ENCODE results near the gene WNT7B. TPM values are rescaled to one million over a fixed set of nuclear protein-coding genes. Genes with fewer than 3 reads are reported as not detected.

WNT7B gene
- total RNA-seq, 1 donor from 2014 or later, result not detected

DNA sequence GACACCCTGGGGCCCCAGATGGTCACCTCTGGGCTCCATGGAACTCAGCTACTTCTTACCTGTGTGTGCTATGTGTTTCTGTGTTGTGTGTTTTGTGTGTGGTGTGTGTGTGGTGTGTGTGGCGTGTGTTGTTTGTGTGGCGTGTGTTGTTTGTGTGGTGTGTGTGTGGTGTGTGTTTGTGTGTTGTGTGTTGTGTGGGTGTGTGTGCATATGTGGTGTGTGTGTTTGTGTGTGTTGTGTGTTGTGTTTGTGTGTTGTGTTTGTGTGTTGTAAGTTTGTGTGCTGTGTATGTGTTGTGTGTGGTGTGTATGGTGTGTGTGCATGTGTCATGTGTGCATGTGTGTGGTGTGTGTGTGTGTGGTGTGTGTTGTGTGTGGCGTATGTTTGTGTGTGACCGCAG, 3.8 kb upstream of the WNT7B start:
- intact Hi-C loops (cut with micrococcal nuclease), result no loop called here
- H3K27ac Mint-ChIP-seq, result no peak overlapping the region
- peaks cover 11% of the 10 kb centered on the region for H3K27me3 Mint-ChIP-seq (ENCODE audit: insufficient read depth)
- no peaks in the 10 kb centered on the region for H3K4me1 Mint-ChIP-seq (ENCODE audit: low read depth)
- no peak for DNase-seq (ENCODE audit: low spot score)
- no peaks in the 10 kb centered on the region for H3K36me3 Mint-ChIP-seq (ENCODE audit: low read depth)
- H3K4me3 Mint-ChIP-seq, result no peak overlapping the region
- no peaks in the 10 kb centered on the region for H3K9me3 Mint-ChIP-seq

GRCh38 chr22:45980268-45980570, 3.3 kb upstream of the WNT7B start:
- no peak overlapping the region for H3K27ac Mint-ChIP-seq
- H3K27me3 Mint-ChIP-seq (ENCODE audit: insufficient read depth), result peaks cover 14% of the 10 kb centered on the region
- intact Hi-C loops (cut with micrococcal nuclease), result no loop called here
- no peaks in the 10 kb centered on the region for H3K36me3 Mint-ChIP-seq (ENCODE audit: low read depth)
- no peaks in the 10 kb centered on the region for H3K9me3 Mint-ChIP-seq
- H3K4me3 Mint-ChIP-seq, result no peak overlapping the region
- no peaks in the 10 kb centered on the region for H3K4me1 Mint-ChIP-seq (ENCODE audit: low read depth)
- DNase-seq (ENCODE audit: low spot score), result no peak

DNA sequence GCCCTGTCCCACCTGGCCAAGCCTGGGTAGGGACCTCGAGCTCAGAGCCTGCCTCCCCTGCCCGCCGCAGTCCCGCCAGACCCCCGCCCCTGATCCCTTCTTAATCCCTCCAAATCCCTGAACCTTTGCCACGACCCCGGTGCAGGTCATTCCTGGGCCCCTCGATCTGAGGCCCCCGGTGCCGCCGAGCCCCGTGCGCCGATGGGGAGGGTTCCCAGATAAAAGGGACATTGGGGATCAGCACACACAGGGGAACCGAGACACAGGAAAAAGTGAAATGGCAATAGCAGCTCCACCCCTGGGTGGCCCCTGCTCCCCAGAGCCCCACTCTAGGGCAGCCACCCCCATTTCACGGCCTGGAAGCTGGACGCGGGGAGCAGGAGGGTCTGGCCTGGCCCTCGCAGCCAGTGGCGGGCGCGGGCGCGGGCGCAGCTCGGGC, 1.3 kb upstream of the WNT7B start:
- intact Hi-C loops (cut with micrococcal nuclease), result no loop called here
- Mint-ChIP-seq H3K27ac (no peak overlapping the region), H3K4me1 (ENCODE audit: low read depth) (no peaks in the 10 kb centered on the region), H3K27me3 (ENCODE audit: insufficient read depth) (peaks cover 29% of the 10 kb centered on the region), H3K4me3 (no peak overlapping the region), H3K9me3 (no peaks in the 10 kb centered on the region), H3K36me3 (ENCODE audit: low read depth) (no peaks in the 10 kb centered on the region)
- DNase-seq (ENCODE audit: low spot score), result no peak

- no peak for DNase-seq (ENCODE audit: low spot score)
- intact Hi-C loops (cut with micrococcal nuclease), result no loop called here
- H3K27ac Mint-ChIP-seq, result peak overlapping the region; percentile 57
These were observed 751 bp upstream of the WNT7B start for GRCh38 chr22:45977551-45978274.

GRCh38 chr22:45976254-45977002, 534 bp downstream of the WNT7B start:
- intact Hi-C loops (cut with micrococcal nuclease), result no loop called here
- no peak overlapping the region for H3K27ac Mint-ChIP-seq
- H3K4me1 Mint-ChIP-seq (ENCODE audit: low read depth), result no peaks in the 10 kb centered on the region
- H3K9me3 Mint-ChIP-seq, result no peaks in the 10 kb centered on the region
- H3K36me3 Mint-ChIP-seq (ENCODE audit: low read depth), result no peaks in the 10 kb centered on the region
- peaks cover 37% of the 10 kb centered on the region for H3K27me3 Mint-ChIP-seq (ENCODE audit: insufficient read depth)
- no peak overlapping the region for H3K4me3 Mint-ChIP-seq
- DNase-seq (ENCODE audit: low spot score), result no peak

More at GRCh38 chr22:45977551-45978274, 751 bp upstream of the WNT7B start:
- Mint-ChIP-seq H3K4me3 (no peak overlapping the region), H3K4me1 (ENCODE audit: low read depth) (no peaks in the 10 kb centered on the region), H3K36me3 (ENCODE audit: low read depth) (no peaks in the 10 kb centered on the region), H3K9me3 (no peaks in the 10 kb centered on the region), H3K27me3 (ENCODE audit: insufficient read depth) (peaks cover 35% of the 10 kb centered on the region)

DNA sequence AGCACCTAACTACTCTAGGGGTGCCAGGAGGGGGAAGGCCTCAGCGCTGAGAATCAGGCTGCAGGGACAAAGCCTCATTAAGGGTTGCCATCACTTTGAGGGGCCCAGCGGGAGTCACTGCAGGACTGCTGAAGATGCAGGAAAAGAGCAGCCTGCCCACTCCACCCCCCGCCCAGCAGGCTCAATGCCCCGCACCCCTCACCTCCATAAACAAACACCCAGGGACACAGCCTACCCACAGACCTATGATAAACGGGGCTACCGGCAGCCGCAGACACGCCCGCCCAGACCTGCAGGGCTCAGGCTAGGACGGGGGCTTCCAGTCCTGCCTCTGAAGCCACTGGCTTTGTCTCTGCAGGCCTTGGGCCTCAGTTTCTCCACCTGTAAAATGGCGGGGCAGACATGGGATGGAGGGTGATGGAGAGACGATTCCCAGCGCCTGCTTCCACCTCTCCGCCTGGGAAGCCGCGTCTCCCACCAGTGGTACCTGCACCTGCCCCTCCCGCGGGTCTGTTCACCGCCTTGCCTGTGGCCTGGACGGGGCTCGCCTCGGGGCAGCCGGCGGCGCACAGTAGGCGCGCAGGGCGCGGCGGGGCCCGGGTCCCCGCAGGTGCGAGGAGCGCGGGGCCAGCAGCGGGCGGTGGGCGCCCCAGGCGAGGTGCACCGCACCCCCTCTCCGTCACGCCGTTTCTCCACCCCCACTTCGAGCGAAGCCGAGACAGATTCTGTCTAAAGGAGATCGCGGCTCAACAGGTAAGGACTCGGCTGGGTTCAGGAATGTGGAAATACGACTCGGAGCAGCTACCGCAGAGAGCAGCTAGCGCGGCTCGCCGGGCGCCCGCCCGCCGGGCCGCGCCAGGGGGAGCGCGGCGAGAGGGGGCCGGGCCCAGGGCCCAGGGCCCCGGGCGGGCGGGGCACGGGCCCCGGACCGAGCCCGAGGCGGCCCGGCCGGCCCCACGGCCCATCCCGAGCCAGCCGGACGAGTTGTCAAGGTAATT, 1.5 kb downstream of the WNT7B start:
- H3K4me3 Mint-ChIP-seq, result no peak overlapping the region
- H3K27me3 Mint-ChIP-seq (ENCODE audit: insufficient read depth), result peaks cover 40% of the 10 kb centered on the region
- H3K27ac Mint-ChIP-seq, result no peak overlapping the region
- no peaks in the 10 kb centered on the region for H3K36me3 Mint-ChIP-seq (ENCODE audit: low read depth)
- no peak for DNase-seq (ENCODE audit: low spot score)
- H3K9me3 Mint-ChIP-seq, result no peaks in the 10 kb centered on the region
- intact Hi-C loops (cut with micrococcal nuclease), result no loop called here
- no peaks in the 10 kb centered on the region for H3K4me1 Mint-ChIP-seq (ENCODE audit: low read depth)

- H3K4me1 Mint-ChIP-seq (ENCODE audit: low read depth), result no peaks in the 10 kb centered on the region
- intact Hi-C loops (cut with micrococcal nuclease), result no loop called here
- H3K36me3 Mint-ChIP-seq (ENCODE audit: low read depth), result no peaks in the 10 kb centered on the region
- H3K27ac Mint-ChIP-seq, result no peak overlapping the region
- DNase-seq (ENCODE audit: low spot score), result no peak
- H3K9me3 Mint-ChIP-seq, result no peaks in the 10 kb centered on the region
- no peak overlapping the region for H3K4me3 Mint-ChIP-seq
- H3K27me3 Mint-ChIP-seq (ENCODE audit: insufficient read depth), result peaks cover 44% of the 10 kb centered on the region
These were observed 2.5 kb downstream of the WNT7B start for GRCh38 chr22:45974498-45974897.

GRCh38 chr22:45972889-45973253, 4.1 kb downstream of the WNT7B start:
- Mint-ChIP-seq H3K4me3 (no peak overlapping the region), H3K9me3 (no peaks in the 10 kb centered on the region), H3K36me3 (ENCODE audit: low read depth) (no peaks in the 10 kb centered on the region), H3K27me3 (ENCODE audit: insufficient read depth) (peaks cover 51% of the 10 kb centered on the region), H3K4me1 (ENCODE audit: low read depth) (no peaks in the 10 kb centered on the region), H3K27ac (no peak overlapping the region)
- DNase-seq (ENCODE audit: low spot score), result no peak
- intact Hi-C loops (cut with micrococcal nuclease), result no loop called here

DNA sequence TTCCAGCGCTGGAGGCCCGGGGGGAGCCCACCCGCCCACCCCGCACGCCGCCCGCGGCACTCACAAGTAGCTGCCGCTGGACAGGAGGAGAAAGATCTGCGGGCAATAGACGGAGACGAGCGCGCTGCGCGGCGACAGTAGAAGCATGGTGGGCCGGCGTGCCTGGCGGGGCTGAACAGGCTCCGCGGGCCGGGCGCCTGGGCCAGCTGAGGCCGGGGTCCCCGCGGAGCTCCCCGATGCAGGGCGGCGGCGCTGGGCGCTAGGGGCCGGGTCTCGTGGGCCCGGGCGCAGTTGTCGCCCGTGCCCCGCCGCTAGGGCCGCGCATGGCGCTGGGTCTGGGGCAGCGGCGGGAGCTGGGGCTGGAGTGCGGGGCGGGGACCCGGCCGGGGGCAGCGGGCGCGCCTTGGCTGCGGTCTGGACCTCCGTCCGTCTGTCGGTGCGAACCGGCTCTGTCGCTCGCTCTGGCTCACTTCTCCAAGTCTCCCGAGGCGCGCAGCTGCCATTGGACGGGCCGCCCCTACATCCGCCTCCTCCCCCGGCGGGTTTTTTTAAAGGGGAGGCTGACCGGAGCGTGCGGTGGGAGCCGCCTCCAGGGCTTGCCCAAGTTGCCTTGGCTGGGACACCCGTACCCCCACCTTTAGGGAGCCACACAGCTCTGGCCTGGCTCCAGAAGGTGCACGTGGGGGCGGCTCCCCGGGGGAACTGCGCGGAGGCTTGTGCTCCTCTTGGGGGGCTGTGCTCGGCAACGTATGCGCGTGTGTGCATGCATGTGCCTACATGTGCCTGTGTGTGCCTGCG, 4.7 kb downstream of the WNT7B start:
- intact Hi-C loops (cut with micrococcal nuclease), result no loop called here
- no peaks in the 10 kb centered on the region for H3K4me1 Mint-ChIP-seq (ENCODE audit: low read depth)
- H3K36me3 Mint-ChIP-seq (ENCODE audit: low read depth), result no peaks in the 10 kb centered on the region
- H3K9me3 Mint-ChIP-seq, result no peaks in the 10 kb centered on the region
- DNase-seq (ENCODE audit: low spot score), result no peak
- H3K27ac Mint-ChIP-seq, result no peak overlapping the region
- no peak overlapping the region for H3K4me3 Mint-ChIP-seq
- peaks cover 46% of the 10 kb centered on the region for H3K27me3 Mint-ChIP-seq (ENCODE audit: insufficient read depth)

DNA sequence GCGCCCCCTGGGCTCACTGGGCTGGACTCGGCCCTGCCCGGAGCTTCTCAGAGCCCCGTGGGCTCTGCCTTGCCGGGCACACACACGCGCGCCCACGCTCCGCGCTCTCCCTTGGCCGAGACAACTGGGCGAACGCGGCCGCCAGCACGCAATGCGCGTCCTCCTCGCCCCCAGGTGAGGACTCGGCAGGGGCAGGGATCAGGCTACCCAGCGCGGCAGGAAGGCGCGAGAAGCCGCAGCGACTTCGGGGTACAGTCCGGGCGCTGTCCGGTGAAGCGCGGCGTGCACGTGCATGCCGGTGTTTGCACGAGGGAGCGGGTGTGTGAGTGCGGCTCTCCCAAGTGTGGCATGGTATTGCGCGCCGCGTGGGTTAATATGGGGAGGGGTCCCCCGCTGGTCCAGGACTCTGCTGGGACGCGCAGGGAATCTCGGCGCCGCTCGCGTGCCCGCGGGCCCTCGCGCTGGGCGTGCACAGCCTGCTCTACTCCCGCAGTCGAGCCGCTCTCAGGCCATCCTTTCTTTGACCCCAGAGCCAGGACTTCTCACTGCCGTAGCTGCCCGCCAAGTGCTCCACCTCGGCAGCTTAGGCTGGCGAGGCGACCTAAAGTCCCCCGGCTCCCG, 5.4 kb downstream of the WNT7B start:
- no peak for DNase-seq (ENCODE audit: low spot score)
- Mint-ChIP-seq H3K27me3 (ENCODE audit: insufficient read depth) (peaks cover 46% of the 10 kb centered on the region), H3K36me3 (ENCODE audit: low read depth) (no peaks in the 10 kb centered on the region), H3K27ac (no peak overlapping the region), H3K4me1 (ENCODE audit: low read depth) (no peaks in the 10 kb centered on the region), H3K4me3 (no peak overlapping the region), H3K9me3 (no peaks in the 10 kb centered on the region)
- intact Hi-C loops (cut with micrococcal nuclease), result no loop called here

GRCh38 chr22:45970705-45971407, 6.1 kb downstream of the WNT7B start:
- no peak for DNase-seq (ENCODE audit: low spot score)
- no peaks in the 10 kb centered on the region for H3K4me1 Mint-ChIP-seq (ENCODE audit: low read depth)
- peaks cover 46% of the 10 kb centered on the region for H3K27me3 Mint-ChIP-seq (ENCODE audit: insufficient read depth)
- H3K9me3 Mint-ChIP-seq, result no peaks in the 10 kb centered on the region
- H3K4me3 Mint-ChIP-seq, result no peak overlapping the region
- H3K36me3 Mint-ChIP-seq (ENCODE audit: low read depth), result no peaks in the 10 kb centered on the region
- H3K27ac Mint-ChIP-seq, result no peak overlapping the region
- intact Hi-C loops (cut with micrococcal nuclease), result no loop called here

Data from activated T-helper 1 cell treated with anti-CD3 and anti-CD28 coated beads, Interleukin-12 subunit alpha, Interleukin-12 subunit beta, Interleukin-2, Interleukin-4 antibody, amounts not matched to agents 30 ng/mL and 10 ng/mL and 1 ng/mL, durations not matched to agents 14 hours and 24 hours and 36 hours (primary cell).